Fibroblast of the aortic adventitia (primary cell): ENCODE measurements around the gene TMEM129. TPM values are rescaled to one million over a fixed set of nuclear protein-coding genes. Genes with fewer than 3 reads are reported as not detected.

Source experiments
- DNase-seq: peaks from one replicate; pipeline ENCODE4 v3.0.0-alpha.2; 2010; ENCODE audit warnings: low read depth
- H3K4me3 ChIP-seq: 2 replicates; pipeline ENCODE4 v1.5.1; 2011; ENCODE audit warnings: low read depth, mild to moderate bottlenecking, control low read depth, low read length, moderate library complexity
- total RNA-seq: library from RNA; depleted of rRNA; stranded (reverse); fragments of >200 nt; gene quantifications from 2 replicates; pipeline ENCODE4 v1.2.3, GENCODE V29; 2012; ENCODE audit warnings: low replicate concordance
- TF ChIP-seq, protein P1 (sequence below): IDR thresholded peaks from 2 replicates; pipeline ENCODE4 v1.5.1; 2011; ENCODE audit warnings: mild to moderate bottlenecking, low read length, control low read depth, inconsistent platforms; ENCODE audit not compliant: insufficient read depth

The TMEM129 gene
- total RNA-seq, 1 donor = 25.6 TPM

DNA sequence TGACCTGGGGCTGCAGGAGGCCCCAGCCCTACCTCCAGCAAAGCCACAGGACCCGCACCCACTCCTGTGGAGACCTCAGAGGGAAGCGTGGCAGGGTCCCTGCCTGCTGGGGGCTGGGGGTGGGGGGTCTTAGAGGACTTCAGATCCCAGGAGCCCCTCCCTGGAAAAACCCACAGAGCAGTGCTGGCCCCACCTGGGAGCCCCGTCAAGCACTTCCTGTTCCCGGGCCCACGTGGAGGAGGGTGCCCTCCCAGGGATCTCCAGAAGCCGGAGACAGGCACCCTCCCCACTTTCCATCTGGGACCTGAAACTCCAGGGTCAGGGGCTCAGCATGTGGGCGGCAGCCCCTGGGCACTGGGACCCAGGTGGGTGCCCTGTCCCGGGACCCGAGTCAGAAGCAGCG lies 32.2 kb upstream of the TMEM129 start:
- H3K4me3 ChIP-seq = no peak overlapping the region
- TF ChIP-seq, protein P1, sequence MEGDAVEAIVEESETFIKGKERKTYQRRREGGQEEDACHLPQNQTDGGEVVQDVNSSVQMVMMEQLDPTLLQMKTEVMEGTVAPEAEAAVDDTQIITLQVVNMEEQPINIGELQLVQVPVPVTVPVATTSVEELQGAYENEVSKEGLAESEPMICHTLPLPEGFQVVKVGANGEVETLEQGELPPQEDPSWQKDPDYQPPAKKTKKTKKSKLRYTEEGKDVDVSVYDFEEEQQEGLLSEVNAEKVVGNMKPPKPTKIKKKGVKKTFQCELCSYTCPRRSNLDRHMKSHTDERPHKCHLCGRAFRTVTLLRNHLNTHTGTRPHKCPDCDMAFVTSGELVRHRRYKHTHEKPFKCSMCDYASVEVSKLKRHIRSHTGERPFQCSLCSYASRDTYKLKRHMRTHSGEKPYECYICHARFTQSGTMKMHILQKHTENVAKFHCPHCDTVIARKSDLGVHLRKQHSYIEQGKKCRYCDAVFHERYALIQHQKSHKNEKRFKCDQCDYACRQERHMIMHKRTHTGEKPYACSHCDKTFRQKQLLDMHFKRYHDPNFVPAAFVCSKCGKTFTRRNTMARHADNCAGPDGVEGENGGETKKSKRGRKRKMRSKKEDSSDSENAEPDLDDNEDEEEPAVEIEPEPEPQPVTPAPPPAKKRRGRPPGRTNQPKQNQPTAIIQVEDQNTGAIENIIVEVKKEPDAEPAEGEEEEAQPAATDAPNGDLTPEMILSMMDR = no peak
- DNase-seq = no peak

- H3K4me3 ChIP-seq = no peak overlapping the region
- no peak for DNase-seq
- TF ChIP-seq, protein P1 = no peak
Observed at GRCh38 chr4:1752284-1753041, 31.3 kb upstream of the TMEM129 start.

DNA sequence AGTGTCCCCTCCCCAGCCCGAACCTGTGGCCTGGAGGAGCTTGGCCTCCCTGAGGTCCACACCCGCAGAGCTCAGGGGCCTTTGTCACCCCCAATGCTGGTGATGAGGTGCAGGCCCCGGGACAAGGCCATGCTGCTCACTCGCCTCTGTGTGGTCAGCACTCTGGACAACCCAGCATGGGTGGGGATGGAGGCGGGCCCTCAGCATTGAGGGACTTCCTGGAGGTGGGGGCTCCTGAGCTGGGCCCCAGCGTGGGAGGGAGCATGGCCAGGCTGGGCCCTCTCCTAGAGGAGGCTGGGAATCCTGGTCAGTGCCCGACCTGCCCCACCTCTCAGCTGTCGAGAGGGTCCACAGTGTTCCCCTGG lies 30.8 kb upstream of the TMEM129 start:
- no peak overlapping the region for H3K4me3 ChIP-seq
- no peak for DNase-seq
- TF ChIP-seq, protein P1 = no peak

DNA sequence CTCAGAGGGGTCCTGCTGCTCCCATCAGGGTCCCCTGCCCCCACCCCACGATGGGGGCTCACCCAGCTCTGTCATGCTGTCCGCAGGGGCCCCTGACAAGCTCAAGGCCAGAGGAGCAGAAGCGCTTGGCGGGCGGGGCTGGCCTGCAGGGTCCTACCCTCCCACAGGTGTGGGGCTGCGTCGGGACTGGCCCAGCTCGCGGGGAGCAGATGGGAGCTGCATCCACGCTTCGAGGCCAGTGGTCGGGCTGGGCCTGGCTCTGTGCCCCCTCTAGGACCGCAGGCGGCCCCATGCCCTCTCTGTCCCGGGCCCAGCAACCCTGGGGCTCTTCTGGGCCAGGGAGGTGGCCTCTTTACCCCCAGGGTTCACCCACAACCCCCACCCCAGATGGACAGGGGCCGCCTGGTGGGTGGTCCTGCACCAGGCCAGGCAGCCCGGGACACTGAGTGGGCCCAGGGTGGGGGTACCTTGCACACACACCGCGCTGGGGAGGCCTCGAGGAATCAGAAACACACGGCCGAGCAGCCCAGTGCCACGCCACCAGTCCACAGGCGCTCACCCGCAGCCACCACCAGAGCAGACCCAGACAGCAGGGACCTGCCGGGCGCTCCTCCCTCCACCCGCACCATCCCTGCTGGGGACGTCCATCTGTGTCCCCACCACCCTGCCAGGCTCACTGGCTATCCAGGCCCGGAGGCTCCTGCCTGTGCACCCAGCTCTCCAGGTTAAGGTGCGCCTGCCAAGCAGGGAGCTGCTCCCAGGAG lies 30.2 kb upstream of the TMEM129 start:
- TF ChIP-seq, protein P1 = no peak
- DNase-seq = no peak
- H3K4me3 ChIP-seq = no peak overlapping the region

DNA sequence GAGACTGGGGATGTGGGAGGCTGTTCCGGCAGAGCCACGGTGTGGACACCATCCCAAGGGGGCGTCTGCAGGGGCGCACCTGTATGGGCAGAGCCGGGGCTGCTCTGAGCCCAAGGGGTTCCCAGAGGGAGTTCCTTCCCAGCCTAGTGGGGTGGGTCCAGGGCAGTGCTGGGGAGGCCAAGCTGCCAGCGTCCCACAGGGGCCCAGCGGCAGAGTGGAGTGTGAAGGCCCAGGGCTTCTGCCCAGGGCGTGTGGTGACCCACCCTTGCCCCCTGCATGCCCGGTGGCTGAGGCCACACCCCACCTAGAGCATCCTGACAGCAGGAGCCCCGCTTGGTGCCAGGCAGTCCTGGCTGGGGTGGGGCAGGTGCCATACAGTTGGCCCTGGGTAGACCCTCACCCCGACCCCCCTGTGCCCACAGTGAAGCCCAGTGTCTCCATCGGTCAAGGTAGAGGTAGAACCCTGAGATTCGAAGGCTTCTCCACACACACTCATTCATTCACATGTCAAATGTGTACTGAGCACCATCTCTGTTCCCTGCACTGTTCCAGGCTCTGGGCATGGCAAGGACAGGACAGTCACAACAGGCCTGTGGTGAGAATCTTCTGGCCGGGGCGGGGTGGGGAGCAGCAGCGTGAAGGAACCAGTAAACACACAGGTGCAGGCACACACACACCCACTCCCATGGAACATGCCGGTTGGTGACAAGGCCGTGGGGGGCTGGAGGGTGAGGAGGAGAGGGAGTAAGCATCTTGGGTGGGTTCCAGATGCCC lies 29.4 kb upstream of the TMEM129 start:
- TF ChIP-seq, protein P1 = no peak
- no peak for DNase-seq

DNA sequence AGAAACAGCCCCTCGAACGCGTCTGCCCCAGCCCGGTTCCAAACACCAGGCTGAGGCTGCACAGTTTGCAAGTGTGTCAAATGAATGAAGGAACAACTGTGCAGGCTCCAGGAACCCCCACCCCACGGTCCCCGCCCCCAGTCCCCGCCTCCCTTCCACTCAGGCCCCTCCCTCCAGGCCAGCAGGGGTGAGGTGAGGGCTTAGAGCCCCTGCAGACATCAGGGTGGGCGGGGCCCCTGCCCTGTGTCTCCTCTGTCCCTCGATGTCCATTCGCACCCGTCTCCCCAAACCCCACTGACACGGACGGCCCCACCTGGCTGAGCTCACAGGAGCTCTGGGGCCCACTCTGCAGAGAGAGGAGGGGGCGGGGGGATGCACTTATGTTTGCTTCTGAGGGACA lies 28.7 kb upstream of the TMEM129 start:
- H3K4me3 ChIP-seq = no peak overlapping the region
- no peak for DNase-seq
- TF ChIP-seq, protein P1 = no peak

More for the DNA sequence above, 29.4 kb upstream of the TMEM129 start:
- H3K4me3 ChIP-seq = no peak overlapping the region
